HG03060 (cell line): Measurements from ENCODE around the gene ERAL1.
"Not testable (repeated sequence)": the region's sequence is repeated elsewhere in the genome, so short reads cannot be mapped to it uniquely, and the experiment has no call there.

Experiments
- ATAC-seq: cut with Tn5 transposase; IDR thresholded peaks from one replicate; pipeline ENCODE4 v1.9.1; 2021; ENCODE audit warnings: low read depth, moderate number of reproducible peaks; ENCODE audit not compliant: unreplicated experiment

ERAL1 gene

DNA sequence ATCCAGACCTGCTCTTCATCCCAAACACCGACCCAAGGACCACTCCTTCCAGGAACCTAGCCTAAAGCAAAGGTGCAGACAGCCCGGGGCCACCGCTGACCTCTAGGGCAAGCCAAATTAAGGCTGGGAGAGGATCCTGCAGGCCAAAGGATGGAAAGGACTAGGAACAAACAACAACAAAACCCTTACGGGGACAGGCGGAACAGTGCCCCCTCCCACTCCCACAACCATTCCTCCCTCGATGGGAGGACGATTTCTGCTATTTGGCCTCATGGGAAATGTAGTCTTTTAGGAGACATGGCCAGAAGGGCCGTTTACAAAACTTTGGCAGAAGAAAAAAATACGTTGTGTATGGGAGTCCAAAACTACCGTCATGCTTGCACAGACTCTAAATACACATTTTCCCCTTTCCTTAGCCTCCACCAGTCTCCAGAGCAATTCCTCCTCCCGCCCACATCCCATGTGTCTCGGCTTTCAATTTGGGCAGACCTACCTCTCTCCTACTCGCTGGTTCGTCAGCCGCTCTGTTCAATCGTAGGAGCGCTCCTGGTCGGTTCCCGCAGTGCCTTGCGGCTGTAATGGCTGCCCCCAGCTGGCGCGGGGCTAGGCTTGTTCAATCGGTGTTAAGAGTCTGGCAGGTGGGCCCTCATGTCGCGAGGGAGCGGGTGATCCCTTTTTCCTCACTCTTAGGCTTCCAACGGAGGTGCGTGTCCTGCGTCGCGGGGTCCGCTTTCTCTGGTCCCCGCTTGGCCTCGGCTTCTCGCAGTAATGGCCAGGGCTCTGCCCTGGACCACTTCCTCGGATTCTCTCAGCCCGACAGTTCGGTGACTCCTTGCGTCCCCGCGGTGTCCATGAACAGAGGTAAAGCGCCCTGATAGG is at the start of gene ERAL1:
Gene ERAL1, plus strand, starts transcription at position 560 of the 879 bp plus-strand sequence. Its CDS starts 19 bp downstream, at position 579.
- ATAC-seq = peak; percentile 57

DNA sequence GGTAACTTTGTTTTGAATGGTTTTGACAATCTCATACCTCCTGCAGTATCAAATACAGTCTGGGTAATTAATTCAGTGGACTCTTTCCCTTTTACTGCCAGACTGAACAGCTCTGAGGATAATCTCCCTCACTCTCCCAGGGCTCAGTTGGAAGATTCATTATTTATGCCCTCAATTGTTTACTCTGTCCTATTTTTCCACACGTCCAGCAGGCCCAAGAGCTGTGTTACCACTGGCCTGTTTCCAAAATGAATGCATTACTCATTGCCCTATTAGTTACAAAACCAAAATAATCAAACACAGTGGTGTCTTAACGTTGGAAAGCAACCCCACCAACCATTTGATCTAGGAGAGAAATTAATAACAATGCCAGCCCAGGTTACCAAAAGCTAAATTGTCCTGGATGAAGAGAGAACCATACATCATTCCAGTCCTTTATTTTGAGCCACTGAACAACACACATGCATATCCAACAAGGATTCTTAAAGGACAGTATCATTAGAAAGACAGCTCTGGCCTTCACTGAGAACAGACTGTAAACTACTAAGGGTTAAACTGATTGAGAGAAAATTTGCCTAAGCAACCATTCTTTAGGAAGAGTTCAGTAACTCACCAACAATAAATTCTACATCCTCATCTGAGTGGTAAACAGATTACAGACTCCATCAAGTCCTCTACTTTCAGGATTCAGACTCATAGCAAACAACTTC is 46.7 kb upstream of the ERAL1 start:
- no peak for ATAC-seq

DNA sequence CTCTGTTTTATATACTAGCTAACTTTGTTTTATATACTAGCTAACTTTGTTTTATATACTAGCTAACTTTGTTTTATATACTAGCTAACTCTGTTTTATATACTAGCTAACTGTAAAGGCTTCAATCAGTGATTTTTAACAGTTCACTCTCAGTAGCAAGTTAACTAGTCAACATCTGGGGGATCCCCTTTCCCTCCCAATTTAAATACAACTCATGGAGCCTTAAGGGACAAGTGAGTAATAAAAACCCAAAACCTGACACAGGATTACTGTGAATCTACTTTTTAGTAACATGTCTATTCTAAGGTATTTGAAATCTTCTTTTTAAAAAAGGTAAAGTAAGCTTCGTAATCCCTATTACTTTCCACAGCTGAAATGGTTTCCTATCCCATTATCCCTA is 44.4 kb upstream of the ERAL1 start:
- ATAC-seq = no peak

DNA sequence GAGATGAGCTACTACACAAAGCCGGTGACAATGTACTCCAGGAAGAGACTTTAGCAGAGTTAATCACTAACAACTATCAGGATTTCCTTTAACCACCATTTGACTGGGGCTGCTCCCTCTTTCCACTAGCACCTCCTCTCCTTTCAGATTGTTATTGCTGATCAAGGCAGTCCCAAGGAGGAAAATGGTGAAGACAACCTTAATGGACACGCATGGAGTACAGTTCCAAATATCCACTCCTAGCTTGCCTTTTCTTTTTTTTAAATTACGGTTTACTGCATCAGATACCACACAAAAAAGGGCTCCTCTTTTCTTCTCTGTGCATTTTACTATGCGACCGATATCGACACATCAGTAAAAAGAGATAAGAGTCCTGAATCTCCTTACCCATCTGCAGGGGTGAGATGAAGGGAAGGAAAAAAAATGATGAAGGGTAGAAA is 43.1 kb upstream of the ERAL1 start:
- no peak for ATAC-seq

GRCh38 chr17:28812091-28812747 is 42.6 kb upstream of the ERAL1 start:
- ATAC-seq = peak; percentile 81

DNA sequence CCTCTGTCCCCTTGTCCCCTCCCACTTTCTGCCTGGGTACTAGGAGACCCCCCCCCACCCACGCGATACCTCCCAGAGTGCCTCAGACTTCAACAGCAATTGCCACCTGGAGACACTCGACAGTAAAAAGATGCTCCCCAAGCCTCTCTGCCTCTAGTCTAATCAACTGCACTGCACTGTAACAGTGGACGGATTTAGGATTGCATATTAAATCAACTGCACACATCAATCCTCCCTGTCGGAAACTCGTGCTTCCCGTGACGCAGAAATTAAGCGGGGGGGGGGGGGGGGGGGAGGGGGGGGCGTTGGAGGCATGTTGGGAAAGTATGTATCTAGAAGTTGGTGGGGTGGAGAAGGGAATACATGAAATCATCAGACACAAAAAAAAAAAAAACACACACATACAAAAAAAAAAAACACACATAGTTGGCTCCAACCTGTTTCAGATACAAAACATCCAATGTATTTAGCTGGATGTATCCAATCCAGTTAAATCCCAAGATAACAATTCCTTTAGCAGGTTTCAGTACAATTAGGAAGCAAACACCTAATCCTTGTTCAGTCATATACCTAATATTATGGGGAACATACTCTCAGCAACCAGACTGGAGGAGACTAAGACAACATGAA is 42.0 kb upstream of the ERAL1 start:
- peak; percentile 17 for ATAC-seq

- ATAC-seq = no peak
Measured at GRCh38 chr17:28816540-28816939, 38.3 kb upstream of the ERAL1 start.

DNA sequence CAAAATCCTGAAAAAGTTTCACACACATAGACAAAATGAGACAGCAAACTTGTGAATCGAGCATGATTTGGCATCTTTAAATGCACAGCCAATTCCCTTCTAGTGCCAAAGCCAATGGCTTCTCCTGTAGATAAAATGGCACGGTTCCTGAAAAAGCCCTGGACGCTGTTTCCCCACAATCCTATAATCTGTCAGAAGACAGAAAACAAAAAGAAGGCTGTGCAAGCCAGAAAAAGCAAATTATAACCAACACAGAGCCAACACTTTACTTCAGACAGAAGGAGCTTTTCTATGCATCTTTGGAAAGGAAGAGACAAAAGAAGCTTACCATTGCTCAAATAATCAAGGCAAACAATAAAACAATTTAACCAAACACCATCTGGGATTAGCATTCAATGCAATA is 36.0 kb upstream of the ERAL1 start:
- ATAC-seq = no peak

- no peak for ATAC-seq
Measured at GRCh38 chr17:28819582-28819981, 35.2 kb upstream of the ERAL1 start.

GRCh38 chr17:28827672-28828071 is 27.1 kb upstream of the ERAL1 start:
- no peak for ATAC-seq

GRCh38 chr17:28828294-28829040 is 26.3 kb upstream of the ERAL1 start:
- no peak for ATAC-seq

- no peak for ATAC-seq
Measured at GRCh38 chr17:28834420-28834819, 20.4 kb upstream of the ERAL1 start.

GRCh38 chr17:28836541-28836940 is 18.3 kb upstream of the ERAL1 start:
- not testable (repeated sequence) for ATAC-seq

- no peak for ATAC-seq
Measured at GRCh38 chr17:28839221-28839620, 15.6 kb upstream of the ERAL1 start.

GRCh38 chr17:28841901-28842281 is 12.9 kb upstream of the ERAL1 start:
- no peak for ATAC-seq

DNA sequence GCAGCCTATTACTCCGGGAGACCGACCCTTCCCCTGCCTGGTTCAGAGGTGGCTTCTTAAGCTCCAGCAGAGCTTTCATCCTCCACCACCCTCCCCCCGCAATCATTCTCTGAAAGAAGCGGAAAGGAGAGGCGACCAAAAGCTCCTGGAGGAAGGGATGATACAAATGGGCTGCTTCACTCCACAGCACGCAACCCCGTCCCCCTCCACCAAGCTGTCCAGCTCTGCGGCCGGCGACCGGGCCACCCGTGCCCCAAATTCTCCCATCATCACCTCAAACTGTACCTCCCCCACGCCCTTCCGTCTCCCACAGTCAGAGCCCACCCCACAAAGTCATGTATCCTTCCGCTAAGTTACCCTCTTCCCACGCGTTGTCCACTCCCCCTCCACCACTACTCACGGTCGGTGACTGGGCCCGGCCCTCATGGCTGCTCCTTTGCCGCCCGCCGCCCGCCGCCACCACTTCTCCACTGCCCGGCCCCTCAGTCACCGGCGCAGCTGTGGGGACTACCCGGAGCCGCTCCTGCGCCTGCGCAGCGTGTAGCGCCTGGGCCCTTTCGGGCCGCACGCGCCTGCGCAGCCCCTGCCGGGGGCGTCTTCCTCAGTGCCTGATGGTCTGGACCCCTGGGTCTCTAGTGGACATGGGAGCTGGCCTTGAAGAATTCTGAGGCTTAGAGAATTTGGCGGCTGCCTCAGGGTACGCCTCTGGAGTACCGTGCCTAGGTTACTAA is 12.4 kb upstream of the ERAL1 start, which contains the start of gene FAM222B:
Gene FAM222B, minus strand, starts transcription at position 509 of the 731 bp plus-strand sequence. CDS start 76,123 bp downstream, outside the sequence.
- no peak for ATAC-seq

- ATAC-seq = no peak
Measured at GRCh38 chr17:28843816-28844148, 11.0 kb upstream of the ERAL1 start.

DNA sequence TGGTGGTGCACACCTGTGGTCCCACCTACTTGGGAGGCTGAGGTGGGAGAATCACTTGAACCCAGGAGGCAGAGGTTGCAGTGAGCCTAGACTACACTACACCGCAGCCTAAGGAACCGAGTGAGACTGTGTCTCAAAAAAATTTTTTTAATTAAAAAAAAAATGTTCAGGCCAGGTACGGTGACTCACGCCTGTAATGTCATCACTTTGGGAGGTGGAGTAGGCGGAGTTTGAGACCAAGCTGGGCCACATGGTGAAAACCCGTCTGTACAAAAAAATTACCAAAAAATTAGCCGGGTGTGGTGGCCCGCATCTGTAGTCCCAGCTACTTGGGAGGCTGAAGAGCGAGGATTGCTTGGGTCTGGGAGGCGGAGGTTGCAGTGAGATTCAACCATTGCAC is 8.6 kb upstream of the ERAL1 start:
- no peak for ATAC-seq

- not testable (repeated sequence) for ATAC-seq
Measured at GRCh38 chr17:28846699-28847098, 8.1 kb upstream of the ERAL1 start.
